Fibroblast of skin of left biceps (primary cell): ENCODE results near the gene AMBN.
"Not testable (repeated sequence)": the region's sequence is repeated elsewhere in the genome, so short reads cannot be mapped to it uniquely, and the experiment has no call there.

Experiments
- DNase-seq, 2 experiments: peaks; one replicate each; pipeline ENCODE4 v3.0.0-alpha.2; 2013; ENCODE audit warnings: low read depth in 2 of 2

AMBN gene

DNA sequence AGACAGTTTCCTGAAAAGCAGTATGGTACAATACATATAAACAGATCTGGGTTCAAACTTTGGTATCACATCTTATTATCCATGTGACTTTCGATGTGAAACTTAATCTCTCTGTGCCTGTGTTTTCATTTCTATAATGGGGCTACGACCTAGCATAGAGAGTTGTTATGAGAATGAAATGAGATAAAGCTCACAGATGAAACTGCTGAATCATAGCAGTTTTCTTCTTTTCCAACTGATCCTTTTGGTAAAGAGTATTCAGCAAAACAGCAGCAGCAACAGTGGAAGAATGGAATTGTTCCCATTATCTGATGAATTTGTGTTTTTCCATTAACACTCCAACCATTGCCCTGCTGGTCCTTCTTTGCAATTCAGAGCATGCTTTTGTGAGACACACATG lies 16.3 kb downstream of the AMBN start:
- DNase-seq: no peak

DNA sequence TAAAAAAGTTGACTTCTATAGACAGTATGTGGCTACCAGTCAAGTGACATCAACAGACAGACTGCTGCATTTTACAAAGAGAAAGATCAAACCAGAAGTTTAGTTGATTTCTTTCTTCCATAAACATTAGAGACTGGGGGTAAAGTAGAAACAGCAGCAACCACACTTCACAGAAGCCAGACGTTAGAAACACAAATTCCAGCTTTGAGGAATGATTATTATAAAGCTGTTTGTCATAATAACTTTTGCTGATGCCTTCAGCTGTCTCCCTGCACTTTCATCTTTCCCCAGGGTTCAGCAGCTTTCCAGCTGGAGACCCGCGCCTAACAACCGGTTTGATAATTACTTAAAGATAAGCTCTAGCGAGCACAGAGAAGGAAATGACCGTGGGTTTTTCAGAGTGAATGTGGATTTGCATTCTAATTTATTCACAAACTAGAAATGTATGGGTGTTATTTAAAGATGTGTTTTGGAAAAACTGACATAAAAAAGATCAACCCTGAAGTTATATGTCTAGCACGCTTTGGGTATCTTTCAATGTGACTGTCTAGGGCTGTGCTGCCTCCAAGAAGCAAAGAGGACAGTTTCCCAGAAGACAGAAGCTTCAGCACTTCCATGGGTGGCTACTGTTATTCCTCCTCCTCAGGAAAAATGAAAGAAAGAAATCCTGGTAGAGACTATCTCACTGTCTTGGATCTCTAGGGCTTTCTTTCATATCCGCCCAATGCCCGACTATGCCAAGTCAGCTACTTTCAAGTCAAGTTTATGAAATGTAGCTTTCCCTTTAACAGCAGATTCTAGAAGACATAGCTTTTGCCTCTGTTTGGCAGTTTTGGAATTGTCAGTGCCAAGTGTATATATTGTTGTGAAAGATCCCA lies 21.5 kb downstream of the AMBN start:
- DNase-seq: no peak

DNA sequence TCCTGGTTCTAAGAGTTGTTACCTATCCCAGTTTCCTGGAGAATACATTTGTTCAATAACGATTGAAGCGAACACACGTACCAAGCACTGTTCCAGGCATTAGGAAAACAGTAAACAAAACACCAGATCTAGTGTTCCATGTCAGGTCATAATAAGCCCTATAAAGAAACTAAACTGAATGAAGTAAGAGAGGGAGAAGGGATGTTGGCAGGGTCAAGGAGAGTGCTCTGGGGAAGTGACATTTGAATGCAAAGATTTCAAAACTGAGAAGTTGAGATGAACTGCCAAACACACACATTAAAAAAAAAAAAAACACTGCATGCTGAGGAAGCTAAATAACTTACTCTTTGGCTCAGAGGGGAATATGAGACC lies 22.1 kb downstream of the AMBN start:
- no peak for DNase-seq

DNA sequence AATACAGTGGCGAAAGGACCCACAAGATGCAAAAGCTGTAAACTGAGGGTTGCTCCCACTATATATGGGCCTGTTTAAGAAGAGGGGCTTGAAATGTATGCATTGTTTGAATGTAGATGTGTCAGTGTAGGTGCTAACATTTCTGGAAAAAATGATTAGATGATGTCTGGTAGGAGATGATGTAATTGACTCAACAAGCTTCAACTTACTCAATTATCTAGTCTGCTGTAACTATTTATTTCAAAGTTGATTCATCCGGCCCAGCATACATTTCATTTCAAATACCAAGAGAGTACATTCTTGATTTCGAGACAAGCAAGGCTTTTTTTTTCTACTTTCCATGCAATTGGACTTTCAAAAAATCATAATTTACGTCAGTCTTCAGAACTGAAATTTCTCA lies 27.2 kb downstream of the AMBN start:
- DNase-seq: no peak

GRCh38 chr4:70619778-70620177 lies 27.7 kb downstream of the AMBN start:
- no peak for DNase-seq

DNA sequence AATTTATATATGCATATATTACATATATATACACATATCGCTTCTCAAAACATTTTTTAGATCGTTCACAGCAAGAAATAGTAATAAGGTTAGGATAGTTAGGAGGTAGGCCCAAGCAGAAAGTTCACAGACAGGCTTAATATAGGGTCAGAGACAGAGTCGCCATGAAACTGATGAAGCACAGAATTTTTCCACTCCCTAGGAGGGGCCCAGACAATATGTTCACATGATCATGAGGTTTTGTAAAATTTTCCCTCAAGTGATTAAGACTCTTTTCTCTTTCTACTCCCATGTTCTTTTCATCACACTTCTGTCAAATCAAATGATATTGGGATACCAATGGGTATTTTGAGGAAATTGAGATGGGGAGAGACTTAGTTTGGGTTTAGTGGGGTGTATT lies 31.3 kb downstream of the AMBN start:
- no peak for DNase-seq

GRCh38 chr4:70624226-70624793 lies 32.3 kb downstream of the AMBN start:
- DNase-seq: no peak

DNA sequence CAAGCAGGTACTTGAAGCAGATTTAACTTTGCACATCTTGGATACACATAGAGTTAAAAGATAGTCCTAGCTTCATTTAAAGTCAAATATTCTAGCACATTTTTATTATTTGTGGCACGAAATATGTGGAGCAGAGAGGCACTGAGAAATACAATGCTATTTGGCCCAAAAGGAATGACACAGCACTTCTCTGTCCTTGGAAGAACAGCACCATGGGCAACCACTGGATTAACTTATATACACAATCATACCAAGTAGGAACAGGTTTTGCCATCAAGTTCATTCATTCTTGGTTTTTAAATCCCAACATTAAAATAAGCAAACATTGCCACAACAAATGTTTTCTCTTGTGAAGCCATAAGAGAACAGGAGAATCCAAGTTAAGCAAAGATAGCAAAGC lies 35.6 kb downstream of the AMBN start:
- no peak for DNase-seq

DNA sequence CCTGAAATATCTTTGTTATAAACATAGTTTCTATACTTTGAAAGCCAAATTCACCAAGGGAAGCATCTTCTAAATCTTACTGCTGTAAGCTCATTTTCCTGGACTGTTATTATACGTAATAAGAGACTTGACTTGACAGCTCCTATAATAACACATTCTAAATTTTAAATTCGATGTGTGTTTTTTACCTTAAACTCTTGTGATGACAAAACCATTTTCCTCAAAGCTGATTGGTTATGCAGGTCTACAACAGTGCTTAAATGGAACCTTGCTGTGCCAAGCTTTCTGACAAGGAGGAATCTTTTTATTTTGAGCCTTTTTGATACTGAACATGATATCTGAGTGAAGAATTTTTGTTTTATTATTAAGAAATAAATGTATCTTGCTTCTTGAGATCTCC lies 36.4 kb downstream of the AMBN start, which contains the start of gene ENAM:
TSS of gene ENAM (plus strand) at position 301 of the 400 bp plus-strand sequence. CDS start 757 bp downstream, outside the sequence.
- DNase-seq: no peak

DNA sequence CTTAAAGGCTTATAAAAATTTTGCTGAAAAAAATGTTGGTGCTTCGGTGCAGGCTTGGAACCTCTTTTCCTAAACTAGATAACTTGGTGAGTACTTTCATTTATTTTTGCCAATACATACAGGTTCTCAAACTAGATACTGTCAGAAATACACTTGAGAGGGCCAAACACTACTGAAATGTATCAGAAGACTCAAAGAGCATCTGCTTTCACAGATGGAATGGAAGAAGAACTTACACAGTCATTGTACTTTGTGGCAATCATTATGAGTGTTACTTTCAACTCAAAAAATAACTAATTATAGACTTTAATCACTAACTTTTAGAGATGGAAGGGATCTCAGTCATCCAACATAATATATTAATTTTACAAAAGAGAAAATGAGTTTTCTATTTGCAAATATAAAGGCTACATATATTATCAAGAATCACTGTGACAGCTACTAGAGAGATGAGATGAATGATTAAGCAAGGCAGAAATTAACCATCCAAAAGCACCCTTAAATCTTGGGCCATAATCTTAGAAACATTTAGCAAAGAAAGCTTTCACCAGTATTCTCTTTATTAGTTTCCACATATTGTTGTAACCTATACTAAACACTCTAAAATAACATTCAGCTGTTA lies 37.5 kb downstream of the AMBN start:
- DNase-seq: no peak

DNA sequence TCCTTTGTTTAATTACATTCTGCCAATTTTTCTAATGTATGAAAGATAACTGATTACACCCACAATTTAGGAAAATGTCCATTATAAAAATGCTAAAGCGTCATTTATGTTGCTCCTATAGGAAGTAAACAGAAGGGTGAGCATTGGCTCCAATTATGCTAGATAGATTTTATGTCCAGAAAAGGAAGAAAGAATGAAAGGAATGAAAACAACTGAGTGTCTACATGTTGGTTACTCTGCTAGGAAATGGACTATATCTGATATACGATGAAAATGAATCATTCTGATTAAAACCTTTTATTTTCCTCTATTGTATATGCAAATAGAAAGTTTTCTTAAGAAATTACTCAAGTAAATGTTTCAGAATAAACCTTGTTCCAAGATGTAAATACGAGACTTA lies 38.1 kb downstream of the AMBN start:
- no peak for DNase-seq

DNA sequence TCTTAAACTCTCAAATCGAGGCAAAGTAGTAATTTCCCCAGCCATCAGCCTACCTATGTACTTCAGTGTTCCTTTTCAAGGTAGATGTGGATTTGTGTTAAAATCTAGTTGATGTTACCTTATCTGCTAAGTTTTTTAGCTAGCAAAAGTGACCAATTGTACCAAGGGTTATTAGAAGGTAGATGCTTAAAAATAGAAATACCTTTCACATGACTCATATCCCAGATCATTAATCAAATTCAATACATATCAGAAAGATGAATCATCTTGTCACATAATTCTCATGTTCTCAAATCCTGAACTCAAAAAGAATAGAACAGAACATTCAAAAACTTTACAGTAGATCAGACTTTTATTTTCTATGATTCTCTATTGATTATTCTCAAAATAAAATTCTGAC lies 40.0 kb downstream of the AMBN start:
- DNase-seq: peak; percentile 6 to 15

GRCh38 chr4:70634482-70634881 lies 42.4 kb downstream of the AMBN start:
- no peak for DNase-seq

- peak in 1 of 2 experiments; percentile 19 for DNase-seq
These were observed 45.3 kb downstream of the AMBN start for GRCh38 chr4:70637239-70637913.

DNA sequence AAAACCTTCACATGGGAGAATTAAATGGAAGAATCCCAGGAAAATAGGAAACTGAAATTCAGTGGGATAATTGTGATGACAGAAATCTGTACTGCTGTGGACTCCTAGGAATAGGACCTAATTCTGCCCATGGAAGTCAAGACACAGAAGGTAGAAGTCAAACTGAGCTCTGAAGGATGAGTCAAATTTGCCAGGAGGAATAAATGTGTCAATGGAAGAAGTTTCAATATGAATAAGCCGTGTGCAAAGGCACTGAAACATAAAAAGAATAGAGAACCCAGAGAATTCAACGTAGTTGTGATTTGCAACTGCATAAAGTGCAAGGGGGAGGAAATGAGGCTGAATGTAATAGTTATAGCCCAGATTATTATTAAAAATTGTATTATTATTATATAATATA lies 48.1 kb downstream of the AMBN start:
- DNase-seq: no peak

- not testable (repeated sequence) for DNase-seq
These were observed 58.7 kb downstream of the AMBN start for GRCh38 chr4:70650741-70651140.

DNA sequence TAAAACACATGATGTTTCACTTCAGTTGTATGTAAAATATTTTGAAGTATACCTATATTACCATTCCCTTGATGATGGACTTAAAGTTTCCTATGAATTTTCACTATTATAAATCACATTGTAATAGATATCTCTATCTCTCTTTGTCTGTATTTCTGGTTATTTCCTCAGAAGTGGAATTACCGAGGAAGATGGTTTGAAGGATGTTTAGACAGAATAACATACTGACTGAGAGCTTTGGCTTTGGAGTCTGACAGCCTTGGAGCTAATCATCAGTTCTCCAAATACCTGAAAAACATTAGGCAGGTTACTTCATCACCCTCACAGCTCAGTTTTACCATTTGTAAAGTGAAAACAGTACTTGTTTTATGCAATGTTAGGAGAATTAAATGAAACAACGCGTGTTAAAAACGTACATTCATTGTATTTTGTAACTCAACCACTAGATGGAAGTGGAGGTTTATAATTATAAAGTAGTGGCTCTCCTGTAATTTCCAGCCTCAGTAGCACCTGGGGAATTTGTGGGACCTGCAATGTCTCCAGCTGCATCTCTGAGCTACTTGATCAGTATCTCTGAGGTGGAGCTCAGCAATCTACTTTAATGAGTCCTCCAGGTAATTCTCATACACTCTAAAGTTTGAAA lies 59.9 kb downstream of the AMBN start:
- no peak for DNase-seq

DNA sequence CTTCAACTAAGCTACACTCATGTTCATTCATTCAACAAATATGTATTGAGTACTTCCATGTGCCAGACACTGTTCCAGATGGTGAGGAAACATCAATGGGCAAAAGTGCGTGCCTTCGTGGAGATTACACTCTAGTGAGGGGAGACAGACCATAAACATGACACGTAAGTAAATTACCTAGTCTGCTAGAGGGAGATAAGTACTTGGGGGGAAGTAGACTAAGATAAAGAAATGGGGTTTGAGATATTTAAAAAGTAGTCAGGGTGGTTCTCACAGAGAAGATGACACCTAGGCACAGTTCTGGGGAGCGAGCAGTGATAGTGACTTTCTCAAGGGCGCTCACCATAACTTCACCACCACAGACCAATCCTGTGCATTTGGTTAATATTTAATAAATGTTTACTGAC lies 62.6 kb downstream of the AMBN start:
- DNase-seq: no peak
